Stimulated activated CD4-positive, alpha-beta T cell treated with anti-CD3 and anti-CD28 coated beads, Interleukin-4, amount 100 ng/mL, for 1 hour (primary cell): Measurements from ENCODE around the gene RCL1.

ENCODE experiments used
- DNase-seq: peaks from one replicate; pipeline ENCODE4 v3.0.0-alpha.2; 2020

RCL1 gene

GRCh38 chr9:4844056-4844838 lies 51.5 kb downstream of the RCL1 start:
- no peak for DNase-seq

GRCh38 chr9:4849369-4849768 lies 56.6 kb downstream of the RCL1 start:
- DNase-seq: no peak

GRCh38 chr9:4850603-4851310 lies 58.0 kb downstream of the RCL1 start:
- no peak for DNase-seq

- DNase-seq: no peak
These were observed 59.7 kb downstream of the RCL1 start for GRCh38 chr9:4852419-4852818.

- no peak for DNase-seq
These were observed 61.5 kb downstream of the RCL1 start for GRCh38 chr9:4854265-4854590.

- no peak for DNase-seq
These were observed 63.1 kb downstream of the RCL1 start for GRCh38 chr9:4855841-4856240.

GRCh38 chr9:4857163-4857810 lies 64.5 kb downstream of the RCL1 start:
- no peak for DNase-seq

GRCh38 chr9:4859035-4859434 lies 66.3 kb downstream of the RCL1 start:
- DNase-seq: no peak

GRCh38 chr9:4860383-4860782 lies 67.6 kb downstream of the RCL1 start:
- DNase-seq: no peak

GRCh38 chr9:4861145-4861544 lies 68.4 kb downstream of the RCL1 start:
- no peak for DNase-seq

GRCh38 chr9:4861736-4862451 lies 69.2 kb downstream of the RCL1 start:
- no peak for DNase-seq

- no peak for DNase-seq
These were observed 69.9 kb downstream of the RCL1 start for GRCh38 chr9:4862506-4863250.

GRCh38 chr9:4864234-4864661 lies 71.5 kb downstream of the RCL1 start:
- DNase-seq: no peak

GRCh38 chr9:4864698-4865097 lies 72.0 kb downstream of the RCL1 start:
- no peak for DNase-seq

GRCh38 chr9:4865681-4866080 lies 72.9 kb downstream of the RCL1 start:
- no peak for DNase-seq

- DNase-seq: no peak
These were observed 73.7 kb downstream of the RCL1 start for GRCh38 chr9:4866239-4866969.

GRCh38 chr9:4873066-4873465 lies 80.3 kb downstream of the RCL1 start:
- DNase-seq: no peak

GRCh38 chr9:4875559-4875958 lies 82.8 kb downstream of the RCL1 start:
- DNase-seq: no peak

GRCh38 chr9:4879115-4879558 lies 86.4 kb downstream of the RCL1 start:
- DNase-seq: no peak

- DNase-seq: no peak
These were observed 90.7 kb downstream of the RCL1 start for GRCh38 chr9:4883326-4883873.

GRCh38 chr9:4886698-4887097 lies 94.0 kb downstream of the RCL1 start:
- no peak for DNase-seq

GRCh38 chr9:4887556-4887955 lies 94.8 kb downstream of the RCL1 start:
- DNase-seq: no peak
